HG03439 (cell line): ENCODE measurements around the gene ZNF236.

Experiments
- ATAC-seq: cut with Tn5 transposase; IDR thresholded peaks from one replicate; pipeline ENCODE4 v1.9.1; 2021; ENCODE audit warnings: mild to moderate bottlenecking, moderate library complexity; ENCODE audit not compliant: unreplicated experiment

Gene ZNF236

DNA sequence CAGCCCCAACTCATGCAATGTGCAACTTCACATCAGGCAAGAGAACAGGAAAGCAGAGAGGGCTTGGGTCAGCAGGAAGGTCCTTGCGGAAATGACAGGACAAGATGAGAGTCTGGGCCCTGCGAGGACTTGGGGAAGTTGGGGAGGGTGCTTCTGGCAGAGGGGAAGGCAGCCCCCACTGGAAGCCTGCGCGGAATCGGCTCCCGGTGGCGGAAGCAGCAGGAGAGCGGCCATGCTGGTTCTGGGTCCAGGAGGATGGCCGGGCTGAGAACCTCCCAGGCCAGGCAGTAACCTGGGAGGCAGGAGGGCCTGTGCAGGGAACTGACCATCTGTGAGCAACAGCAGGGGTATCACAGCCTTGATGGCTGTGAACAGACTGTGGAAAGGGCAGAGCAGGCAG lies 197.3 kb downstream of the ZNF236 start:
- ATAC-seq = no peak
